ENCODE results near the gene CPNE2.

GRCh38 chr16:57137043-57137442, 44.7 kb downstream of the CPNE2 start:
- TF ChIP-seq, protein P1, sequence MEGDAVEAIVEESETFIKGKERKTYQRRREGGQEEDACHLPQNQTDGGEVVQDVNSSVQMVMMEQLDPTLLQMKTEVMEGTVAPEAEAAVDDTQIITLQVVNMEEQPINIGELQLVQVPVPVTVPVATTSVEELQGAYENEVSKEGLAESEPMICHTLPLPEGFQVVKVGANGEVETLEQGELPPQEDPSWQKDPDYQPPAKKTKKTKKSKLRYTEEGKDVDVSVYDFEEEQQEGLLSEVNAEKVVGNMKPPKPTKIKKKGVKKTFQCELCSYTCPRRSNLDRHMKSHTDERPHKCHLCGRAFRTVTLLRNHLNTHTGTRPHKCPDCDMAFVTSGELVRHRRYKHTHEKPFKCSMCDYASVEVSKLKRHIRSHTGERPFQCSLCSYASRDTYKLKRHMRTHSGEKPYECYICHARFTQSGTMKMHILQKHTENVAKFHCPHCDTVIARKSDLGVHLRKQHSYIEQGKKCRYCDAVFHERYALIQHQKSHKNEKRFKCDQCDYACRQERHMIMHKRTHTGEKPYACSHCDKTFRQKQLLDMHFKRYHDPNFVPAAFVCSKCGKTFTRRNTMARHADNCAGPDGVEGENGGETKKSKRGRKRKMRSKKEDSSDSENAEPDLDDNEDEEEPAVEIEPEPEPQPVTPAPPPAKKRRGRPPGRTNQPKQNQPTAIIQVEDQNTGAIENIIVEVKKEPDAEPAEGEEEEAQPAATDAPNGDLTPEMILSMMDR (IDR thresholded peaks at IDR 0.05) = no peak
- TF ChIP-seq POLR2AphosphoS5 (IDR thresholded peaks at IDR 0.05; ENCODE audit: insufficient read depth in 1 of 2, low read depth in 1 of 2) = no peak
- TF ChIP-seq POLR2A (IDR thresholded peaks at IDR 0.05) = no peak

Measured in vagina (tissue), 2 donors.